Activated CD4-positive, alpha-beta T cell treated with anti-CD3 and anti-CD28 coated beads, Interleukin-2, Interleukin-4, amounts not matched to agents 100 ng/mL and 50 ng/mL, durations not matched to agents 16 hours and 8 hours (primary cell): ENCODE results near the gene TSTD1.
"Not testable (repeated sequence)": the region's sequence is repeated elsewhere in the genome, so short reads cannot be mapped to it uniquely, and the experiment has no call there.

Source experiments
- DNase-seq: peaks from one replicate; pipeline ENCODE4 v3.0.0-alpha.2; 2020; ENCODE audit warnings: low spot score

TSTD1 gene

GRCh38 chr1:161007369-161007768 is 31.4 kb downstream of the TSTD1 start:
- no peak for DNase-seq

DNA sequence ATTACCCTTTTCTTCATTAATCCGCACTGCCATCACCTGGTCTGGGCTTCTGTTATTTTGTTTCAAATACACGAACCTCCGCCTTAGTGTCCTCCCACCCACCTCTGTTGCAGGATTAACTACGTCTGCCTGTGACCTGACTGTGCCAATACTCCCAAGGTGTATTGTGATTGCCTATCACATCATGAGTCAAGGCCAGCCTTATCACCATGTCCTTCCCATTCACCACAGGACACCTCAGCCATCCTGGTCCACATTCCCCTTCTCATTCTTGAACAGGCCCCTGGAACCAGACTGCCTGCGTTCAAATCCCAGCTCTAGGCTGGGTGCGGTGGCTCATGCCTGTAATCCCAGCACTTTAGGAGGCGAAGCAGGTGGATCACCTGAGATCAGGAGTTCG is 32.2 kb downstream of the TSTD1 start:
- no peak for DNase-seq

DNA sequence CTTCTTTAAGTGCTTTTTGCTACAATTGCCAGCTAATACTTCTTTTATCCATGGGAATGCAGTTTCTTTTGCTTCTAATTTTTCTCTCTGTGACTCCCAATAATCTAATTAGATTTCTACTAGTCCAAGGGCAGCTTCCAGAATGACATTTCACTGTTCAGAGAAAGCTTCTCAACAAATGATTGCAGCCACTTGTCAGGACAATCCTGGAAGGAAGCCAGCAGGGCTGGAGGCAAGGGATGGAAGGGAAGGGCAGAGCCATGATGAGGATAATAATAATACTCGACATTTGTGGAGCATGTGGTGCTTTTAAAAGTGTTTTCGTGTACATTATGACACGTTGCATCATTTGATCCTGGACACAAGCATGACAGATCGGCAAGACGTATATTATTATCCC is 37.2 kb downstream of the TSTD1 start:
- no peak for DNase-seq

DNA sequence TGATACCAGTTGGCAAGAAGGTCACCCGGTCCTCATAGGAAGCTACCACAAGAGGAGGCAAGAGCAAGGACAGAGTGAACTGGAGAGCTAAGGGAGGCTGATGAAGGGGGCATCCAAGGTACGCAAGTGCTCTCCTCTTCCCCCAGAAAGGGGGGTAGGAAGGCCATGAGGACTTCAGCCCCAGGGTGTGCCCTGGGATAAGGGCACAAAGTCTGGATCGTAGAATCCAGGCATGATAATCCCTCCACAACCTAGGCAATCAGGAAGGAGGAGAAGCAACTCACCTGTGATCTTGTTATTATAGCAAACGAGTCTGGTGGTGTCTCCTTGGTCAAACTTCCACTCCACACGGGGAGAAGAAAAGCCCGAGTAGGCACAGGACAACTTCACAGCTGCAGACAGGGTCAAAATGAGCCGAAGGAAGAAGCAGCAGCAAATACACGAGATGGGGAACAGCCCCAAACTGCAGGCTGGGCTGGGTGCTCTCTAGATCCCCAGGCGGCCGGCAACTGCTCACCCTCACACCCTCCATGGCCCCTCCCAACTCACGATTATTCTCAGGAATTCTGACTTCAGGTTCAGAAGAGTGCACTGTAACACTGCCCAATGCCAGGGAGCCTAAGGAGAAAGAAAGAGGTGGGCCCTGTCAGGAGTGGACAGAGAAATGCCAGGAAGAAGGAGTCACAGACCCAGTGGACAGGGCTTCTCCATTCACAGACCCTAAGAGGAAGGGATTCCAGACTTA is 37.9 kb downstream of the TSTD1 start:
- no peak for DNase-seq

GRCh38 chr1:160999376-160999775 is 39.4 kb downstream of the TSTD1 start:
- DNase-seq, result no peak

DNA sequence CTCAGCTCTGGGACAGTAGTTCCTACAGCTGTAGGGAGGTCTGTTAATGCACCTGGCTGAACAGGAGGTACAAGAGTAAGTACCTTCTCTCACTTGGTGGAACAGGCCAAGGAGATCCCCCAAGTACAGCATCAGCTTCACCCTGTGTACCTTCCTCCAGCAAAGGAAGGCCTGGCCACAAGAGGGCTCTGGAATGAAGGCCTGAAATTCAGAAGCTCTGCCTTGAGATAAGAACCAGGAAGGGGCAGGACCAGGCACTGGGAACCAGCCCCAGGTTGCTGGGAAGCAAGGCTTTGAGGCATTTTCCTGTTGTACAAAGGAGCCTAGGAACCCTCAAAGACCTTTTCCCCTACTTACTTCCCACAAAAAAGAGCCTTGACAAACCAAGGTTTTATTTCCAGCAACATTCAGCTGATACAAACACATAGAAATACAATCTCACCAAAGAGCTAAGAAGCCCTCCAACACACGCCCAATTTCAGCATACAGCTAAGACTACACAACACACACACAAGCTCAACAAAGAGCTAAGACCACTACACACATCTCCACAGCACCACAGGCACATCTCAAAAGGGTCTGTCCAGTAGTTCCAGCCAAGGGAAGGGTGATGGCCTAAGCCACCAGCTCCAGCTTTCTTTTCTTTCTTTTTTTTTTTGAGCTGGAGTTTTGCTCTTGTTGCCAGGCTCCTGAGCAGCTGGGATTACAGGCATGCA is 41.3 kb downstream of the TSTD1 start:
- peak; percentile 31 for DNase-seq

DNA sequence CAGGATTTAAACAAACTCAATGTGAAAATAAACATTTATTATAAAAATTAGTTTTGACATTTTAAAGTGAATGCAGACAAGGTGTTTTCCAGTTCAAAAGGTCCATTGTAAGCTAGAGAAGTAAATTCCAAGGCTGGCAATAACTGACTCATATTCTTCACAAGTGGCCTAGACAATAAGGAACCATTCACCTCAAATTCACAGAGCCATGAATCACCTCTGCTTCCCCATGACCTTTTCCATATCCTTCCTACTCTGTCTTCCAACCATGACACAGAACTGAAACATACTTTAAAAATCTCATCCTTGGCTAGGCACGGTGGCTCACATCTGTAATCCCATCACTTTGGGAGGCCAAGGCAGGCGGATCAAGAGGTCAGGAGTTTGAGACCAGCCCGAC is 42.6 kb downstream of the TSTD1 start:
- no peak for DNase-seq

DNA sequence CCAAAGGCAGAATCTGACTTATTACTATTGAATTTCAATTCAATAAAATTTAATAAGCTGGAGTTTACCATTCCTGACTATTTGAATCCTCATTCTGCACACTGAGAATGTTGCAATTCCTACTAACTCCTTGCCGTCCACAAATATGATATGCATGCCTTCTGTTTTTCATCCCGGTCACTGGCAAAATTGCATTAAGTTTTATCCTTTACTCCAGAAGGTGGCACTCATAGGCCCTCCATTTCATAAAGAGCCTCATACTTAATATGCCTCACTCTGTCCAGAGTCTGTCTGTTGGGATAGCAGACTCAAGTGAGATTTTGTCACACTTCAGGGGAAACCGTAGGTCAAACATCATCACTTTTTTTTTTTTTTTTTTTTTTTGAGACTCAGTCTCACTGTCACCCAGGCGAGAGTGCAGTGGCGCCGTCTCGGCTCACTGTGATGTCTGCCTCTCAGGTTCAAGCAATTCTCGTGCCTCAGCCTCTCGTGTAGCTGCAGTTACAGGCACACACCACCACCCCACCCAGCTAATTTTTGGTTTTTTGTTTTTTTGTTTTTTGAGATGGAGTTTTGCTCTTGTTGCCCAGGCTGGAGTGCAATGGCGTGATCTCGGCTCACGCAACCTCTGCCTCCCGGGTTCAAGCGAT is 45.1 kb downstream of the TSTD1 start:
- DNase-seq, result no peak

DNA sequence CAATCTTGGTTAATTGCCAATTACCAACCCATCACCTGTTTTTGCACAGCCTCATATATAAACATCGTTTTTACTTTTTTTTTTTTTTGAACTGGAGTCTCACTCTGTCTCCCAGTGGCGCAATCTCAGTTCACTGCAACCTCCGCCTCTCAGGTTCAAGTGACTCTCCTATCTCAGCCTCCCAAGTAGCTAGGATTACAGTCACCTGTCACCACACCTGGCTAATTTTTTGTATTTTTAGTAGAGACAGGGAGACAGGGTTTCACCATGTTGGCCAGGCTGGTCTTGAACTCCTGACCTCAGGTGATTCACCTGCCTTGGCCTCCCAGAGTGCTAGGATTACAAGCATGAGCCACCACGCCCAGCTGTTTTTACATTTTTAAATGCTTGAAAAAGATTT is 46.7 kb downstream of the TSTD1 start:
- not testable (repeated sequence) for DNase-seq
